ENCODE data around the gene RBMS3.

DNA sequence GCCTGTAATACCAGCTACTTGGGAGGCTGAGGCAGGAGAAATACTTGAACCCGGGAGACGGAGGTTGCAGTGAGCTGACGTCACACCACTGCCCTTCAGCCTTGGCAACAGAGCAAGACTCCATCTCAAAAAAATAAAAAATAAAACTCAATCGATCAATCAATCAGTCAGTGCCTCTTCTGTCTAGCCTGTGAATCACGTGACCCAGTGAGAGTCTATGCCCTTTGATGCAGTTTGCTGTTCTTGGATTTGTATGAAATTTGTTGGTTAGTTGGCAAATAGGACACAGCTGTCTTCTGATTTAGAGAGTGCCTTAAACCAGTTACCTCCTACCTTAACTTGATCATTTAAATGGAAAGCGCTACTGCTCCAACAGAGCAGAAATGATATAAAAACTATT is 3.6 kb upstream of the RBMS3 start:
- TF ChIP-seq, protein P1, sequence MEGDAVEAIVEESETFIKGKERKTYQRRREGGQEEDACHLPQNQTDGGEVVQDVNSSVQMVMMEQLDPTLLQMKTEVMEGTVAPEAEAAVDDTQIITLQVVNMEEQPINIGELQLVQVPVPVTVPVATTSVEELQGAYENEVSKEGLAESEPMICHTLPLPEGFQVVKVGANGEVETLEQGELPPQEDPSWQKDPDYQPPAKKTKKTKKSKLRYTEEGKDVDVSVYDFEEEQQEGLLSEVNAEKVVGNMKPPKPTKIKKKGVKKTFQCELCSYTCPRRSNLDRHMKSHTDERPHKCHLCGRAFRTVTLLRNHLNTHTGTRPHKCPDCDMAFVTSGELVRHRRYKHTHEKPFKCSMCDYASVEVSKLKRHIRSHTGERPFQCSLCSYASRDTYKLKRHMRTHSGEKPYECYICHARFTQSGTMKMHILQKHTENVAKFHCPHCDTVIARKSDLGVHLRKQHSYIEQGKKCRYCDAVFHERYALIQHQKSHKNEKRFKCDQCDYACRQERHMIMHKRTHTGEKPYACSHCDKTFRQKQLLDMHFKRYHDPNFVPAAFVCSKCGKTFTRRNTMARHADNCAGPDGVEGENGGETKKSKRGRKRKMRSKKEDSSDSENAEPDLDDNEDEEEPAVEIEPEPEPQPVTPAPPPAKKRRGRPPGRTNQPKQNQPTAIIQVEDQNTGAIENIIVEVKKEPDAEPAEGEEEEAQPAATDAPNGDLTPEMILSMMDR (conservative IDR thresholded peaks at IDR 0.05; ENCODE audit: low read depth, low read length), result no peak
- no peak for TF ChIP-seq EZH2 (IDR thresholded peaks at IDR 0.05; ENCODE audit: borderline replicate concordance, low read depth, low read length, poor library complexity, severe bottlenecking)

Data from A673 (cell line).